Kidney epithelial cell (primary cell): ENCODE results near the gene DOCK3. TPM values are rescaled to one million over a fixed set of nuclear protein-coding genes. Genes with fewer than 3 reads are reported as not detected.

Experiments used
- DNase-seq: peaks from one replicate; pipeline ENCODE4 v3.0.0-alpha.2; 2010; ENCODE audit warnings: low read depth
- H3K27me3 ChIP-seq: 2 replicates; pipeline ENCODE4 v1.6.0; 2011; ENCODE audit warnings: low read length; ENCODE audit not compliant: control insufficient read depth, insufficient read depth
- H3K36me3 ChIP-seq: 2 replicates; pipeline ENCODE4 v1.5.1; 2011; ENCODE audit warnings: low read length; ENCODE audit not compliant: control insufficient read depth, insufficient read depth
- H3K4me3 ChIP-seq: 2 replicates; pipeline ENCODE4 v1.5.1; 2011; ENCODE audit warnings: low read depth, mild to moderate bottlenecking, control low read depth, low read length
- CTCF ChIP-seq: IDR thresholded peaks from 2 replicates; pipeline ENCODE4 v1.5.1; 2011; ENCODE audit warnings: mild to moderate bottlenecking, moderate library complexity, low read length, control low read depth, inconsistent platforms; ENCODE audit not compliant: insufficient read depth, poor library complexity, severe bottlenecking
- total RNA-seq: library from RNA; depleted of rRNA; stranded (reverse); fragments of >200 nt; gene quantifications from 2 replicates; pipeline ENCODE4 v1.2.3, GENCODE V29; 2015

The DOCK3 gene
- total RNA-seq, 1 donor from 2014 or later, result 1.7 TPM

- no peaks in the 10 kb centered on the region for H3K27me3 ChIP-seq
- H3K4me3 ChIP-seq, result no peak overlapping the region
- no peak for TF ChIP-seq CTCF
- DNase-seq, result no peak
- peaks cover 9% of the 10 kb centered on the region for H3K36me3 ChIP-seq
Observed at GRCh38 chr3:51396401-51396800, 721.7 kb downstream of the DOCK3 start.

GRCh38 chr3:51397392-51397791 lies 722.7 kb downstream of the DOCK3 start:
- Histone ChIP-seq H3K36me3 (peaks cover 8% of the 10 kb centered on the region), H3K4me3 (no peak overlapping the region), H3K27me3 (no peaks in the 10 kb centered on the region)
- DNase-seq, result no peak
- TF ChIP-seq CTCF, result no peak

- no peak overlapping the region for H3K4me3 ChIP-seq
- TF ChIP-seq CTCF, result no peak
- H3K36me3 ChIP-seq, result peaks cover under 1% of the 10 kb centered on the region
- no peaks in the 10 kb centered on the region for H3K27me3 ChIP-seq
- DNase-seq, result no peak
Observed at GRCh38 chr3:51398595-51399310, 724.0 kb downstream of the DOCK3 start.

- DNase-seq, result no peak
- Histone ChIP-seq H3K4me3 (no peak overlapping the region), H3K36me3 (no peaks in the 10 kb centered on the region), H3K27me3 (no peaks in the 10 kb centered on the region)
- TF ChIP-seq CTCF, result no peak
Observed at GRCh38 chr3:51400166-51400565, 725.4 kb downstream of the DOCK3 start.

GRCh38 chr3:51401735-51402134 lies 727.0 kb downstream of the DOCK3 start:
- no peak for TF ChIP-seq CTCF
- Histone ChIP-seq H3K4me3 (no peak overlapping the region), H3K27me3 (no peaks in the 10 kb centered on the region), H3K36me3 (no peaks in the 10 kb centered on the region)
- no peak for DNase-seq

GRCh38 chr3:51403675-51404074 lies 728.9 kb downstream of the DOCK3 start:
- H3K4me3 ChIP-seq, result no peak overlapping the region
- no peaks in the 10 kb centered on the region for H3K36me3 ChIP-seq
- H3K27me3 ChIP-seq, result no peaks in the 10 kb centered on the region
- no peak for TF ChIP-seq CTCF
- no peak for DNase-seq
